C1 segment of cervical spinal cord (tissue), 14 donors: ENCODE measurements around the gene EFNA4.

Experiments used
- DNase-seq, 14 donors: peaks; one replicate each; lab custom pipeline; 2025; lab: John Stamatoyannopoulos, UW

Gene EFNA4

GRCh38 chr1:155072531-155073289, 9.2 kb downstream of the EFNA4 start:
- no peak for DNase-seq

- no peak for DNase-seq
Observed at GRCh38 chr1:155073377-155074242, 10.1 kb downstream of the EFNA4 start.

DNA sequence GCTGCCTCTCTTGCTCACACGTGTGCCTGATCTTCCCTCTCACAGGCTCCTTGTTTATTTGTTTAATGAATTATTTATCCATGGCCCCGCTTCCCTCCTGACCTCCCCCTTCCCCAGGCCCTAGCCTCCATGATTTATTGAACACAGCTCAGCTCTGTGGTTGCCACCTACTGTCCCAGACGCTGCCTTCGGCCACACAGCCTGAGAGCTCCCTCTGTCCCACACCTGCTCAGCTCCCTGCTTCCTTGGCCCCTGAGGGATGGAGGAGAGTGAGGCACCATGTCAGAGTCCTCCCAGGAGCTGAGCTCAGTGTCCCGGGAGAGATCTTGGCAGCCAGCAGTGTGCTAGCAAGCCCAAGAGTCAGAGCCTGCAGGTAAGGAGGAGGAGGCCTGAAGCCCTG, 12.0 kb downstream of the EFNA4 start:
- no peak for DNase-seq

DNA sequence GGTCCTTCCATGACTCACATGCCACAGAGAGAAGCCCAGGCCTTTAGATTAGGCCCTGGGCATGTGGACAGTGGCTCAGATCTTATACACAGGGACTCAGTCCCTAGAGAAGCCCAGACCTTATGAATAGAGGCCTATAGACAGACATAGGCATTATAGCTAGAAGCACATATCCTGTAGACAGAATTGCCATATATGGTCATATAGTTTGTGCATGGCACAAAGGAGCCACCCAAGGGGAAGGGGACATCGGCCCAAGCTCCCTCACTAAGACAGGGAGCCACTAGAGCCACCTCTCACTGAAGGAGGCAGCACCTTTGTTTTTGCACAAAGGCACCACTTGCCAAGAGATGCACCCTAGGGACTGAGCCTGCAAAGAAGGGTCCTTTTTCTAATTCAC, 12.8 kb downstream of the EFNA4 start:
- DNase-seq = no peak

DNA sequence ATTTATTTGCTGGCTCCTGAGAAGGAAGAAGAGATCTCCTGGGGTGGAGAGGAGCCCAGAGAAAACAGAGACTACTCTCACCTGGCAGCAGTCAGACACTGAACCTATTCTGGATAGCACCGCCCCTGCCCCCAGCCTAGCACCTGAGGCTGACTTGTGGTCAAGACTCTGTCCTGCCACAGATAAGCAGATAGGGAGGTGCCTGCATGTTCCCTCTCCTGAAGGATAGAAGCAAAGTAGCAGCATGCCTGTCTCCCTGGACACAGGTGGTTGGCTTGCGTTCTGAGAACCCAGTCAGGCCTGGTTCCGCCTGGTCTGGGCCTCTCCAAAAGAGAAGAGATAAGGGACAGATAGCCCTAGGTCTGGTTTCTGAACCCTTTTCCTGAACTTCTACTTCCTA, 13.8 kb downstream of the EFNA4 start:
- DNase-seq = no peak

- no peak for DNase-seq
Observed at GRCh38 chr1:155077758-155078445, 14.4 kb downstream of the EFNA4 start.

DNA sequence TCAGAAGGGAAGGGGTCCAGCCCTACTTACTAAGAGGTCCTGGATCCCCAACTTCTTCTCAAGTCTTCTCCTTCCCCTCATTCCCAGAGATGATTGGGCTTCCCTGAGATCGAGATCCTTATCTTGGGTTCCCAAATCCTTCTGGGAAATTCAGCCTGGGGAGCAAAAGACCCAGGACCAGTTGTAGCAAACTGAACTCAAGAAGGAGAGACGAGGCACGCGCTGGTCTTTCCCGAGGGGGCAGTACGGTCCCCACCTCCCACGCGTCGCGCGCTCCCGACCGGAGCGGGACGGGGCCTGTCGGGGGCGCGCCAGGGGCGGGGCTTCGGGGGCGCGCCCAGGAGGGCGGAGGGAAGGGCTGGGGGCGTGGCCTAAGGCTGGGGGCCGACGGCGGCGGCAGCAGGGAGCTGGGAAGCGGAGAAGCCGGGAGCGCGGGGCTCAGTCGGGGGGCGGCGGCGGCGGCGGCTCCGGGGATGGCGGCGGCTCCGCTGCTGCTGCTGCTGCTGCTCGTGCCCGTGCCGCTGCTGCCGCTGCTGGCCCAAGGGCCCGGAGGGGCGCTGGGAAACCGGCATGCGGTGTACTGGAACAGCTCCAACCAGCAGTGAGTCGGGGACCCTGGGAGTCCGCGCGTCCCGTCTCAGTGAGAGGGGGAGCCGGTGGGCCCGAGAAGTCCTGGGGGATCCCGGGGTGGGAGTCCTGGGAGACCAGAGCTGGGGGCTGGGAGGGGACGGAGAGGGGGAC, 15.1 kb downstream of the EFNA4 start, which contains the start of gene EFNA3:
Gene EFNA3, plus strand, starts transcription at position 369 of the 741 bp plus-strand sequence. Its CDS starts 105 bp downstream, at position 474.
- peak in 8 of 14 donors; percentile 7 to 65 (median 35) for DNase-seq

DNA sequence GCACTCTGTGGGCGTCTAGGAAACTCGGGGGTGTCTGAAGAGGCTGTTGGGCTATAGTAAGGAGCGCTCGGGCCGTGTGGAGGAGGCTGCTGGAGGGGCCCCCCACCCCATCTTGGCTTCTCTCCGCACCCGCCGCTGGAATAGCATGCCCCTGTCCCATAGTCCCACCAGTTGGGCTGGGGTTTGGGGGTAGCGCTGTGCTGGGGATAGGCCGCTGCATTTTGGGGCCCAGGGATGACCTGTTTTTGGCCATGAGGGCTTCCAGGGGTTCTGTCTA, 15.6 kb downstream of the EFNA4 start:
- no peak for DNase-seq

DNA sequence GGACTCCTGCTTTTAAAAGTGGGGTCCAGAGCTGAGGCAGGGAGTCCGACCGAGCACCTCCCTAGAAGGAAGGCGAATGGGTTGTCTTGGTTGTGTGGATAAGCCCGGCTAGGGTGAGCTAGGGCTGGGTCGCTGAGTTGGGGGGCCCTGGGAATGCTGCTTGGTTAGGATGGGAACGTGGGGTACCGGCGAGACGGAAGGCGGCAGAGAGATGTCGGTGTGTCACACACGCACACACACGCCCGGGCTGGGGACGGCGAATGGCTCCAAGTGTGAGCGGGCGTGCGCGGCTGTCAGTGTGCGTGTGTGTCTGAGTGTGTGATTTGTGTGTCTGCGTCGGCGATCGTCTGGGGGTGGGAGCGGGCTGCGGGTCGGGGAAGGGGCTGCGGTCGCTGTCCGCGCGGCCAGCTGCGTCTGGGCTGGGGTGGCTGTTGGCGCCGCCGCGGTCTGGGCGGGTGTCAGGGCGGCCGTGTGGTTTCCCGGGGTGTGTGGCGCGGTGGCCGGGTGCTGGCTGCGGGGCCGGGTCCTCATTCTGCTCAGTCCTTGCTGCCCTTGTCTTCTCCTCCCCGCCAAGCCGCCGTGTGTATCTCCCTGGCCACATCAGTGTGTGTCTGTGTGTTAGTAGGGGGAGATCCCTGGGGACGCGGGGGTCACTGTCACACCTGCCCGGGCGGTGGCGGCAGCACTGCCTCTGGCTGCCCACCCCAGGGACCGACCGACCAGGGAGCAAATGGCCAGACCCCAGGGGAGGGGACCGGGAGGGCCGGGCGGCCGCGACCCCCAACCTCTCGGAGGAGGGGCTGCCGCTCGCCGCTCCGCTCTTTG, 16.2 kb downstream of the EFNA4 start:
- no peak for DNase-seq

DNA sequence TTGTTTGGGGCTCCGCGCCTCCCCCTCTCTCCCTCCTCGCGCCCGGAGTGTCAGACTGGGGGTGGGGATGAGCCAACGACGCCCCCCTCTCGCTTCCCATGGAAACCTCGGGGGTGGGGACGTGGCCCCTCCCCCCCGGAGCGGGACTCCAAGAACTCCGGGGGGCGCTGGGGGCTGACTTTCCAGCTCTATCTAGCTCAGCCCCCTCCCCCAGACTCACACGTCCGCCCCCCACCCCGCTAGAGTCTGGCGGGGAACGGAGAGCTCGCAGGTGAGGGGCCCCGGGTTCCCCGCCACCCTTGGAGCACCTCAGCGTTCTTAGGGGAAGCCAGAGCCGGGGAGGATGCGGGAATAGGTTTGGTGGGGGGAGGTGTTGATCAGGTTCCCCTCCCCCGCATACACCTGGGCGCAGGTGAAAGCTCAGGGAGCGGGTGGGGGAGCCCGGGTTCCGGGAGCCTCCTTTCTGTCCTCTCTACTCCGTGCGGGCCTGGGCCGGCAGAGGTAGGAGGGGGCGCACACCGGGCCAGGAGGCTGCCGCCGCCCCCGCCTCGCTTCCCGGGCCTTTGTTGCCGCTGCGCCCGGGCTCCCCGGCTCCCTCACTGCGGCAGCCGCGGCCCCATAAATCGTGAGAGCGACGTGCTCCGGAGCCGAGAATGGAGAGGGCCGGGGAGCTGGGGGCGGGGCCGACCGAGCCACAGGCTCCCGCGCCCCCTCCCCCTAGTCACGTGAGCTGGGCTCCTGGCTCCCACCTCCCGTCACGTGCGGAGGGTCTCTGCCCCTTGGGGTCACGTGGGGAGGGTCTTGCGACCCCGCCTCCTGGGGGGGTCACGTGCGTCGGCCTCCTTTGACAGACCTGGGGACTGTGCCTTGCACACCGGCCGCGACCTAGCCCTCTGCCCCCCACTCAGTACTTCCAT, 17.0 kb downstream of the EFNA4 start:
- DNase-seq = no peak

DNA sequence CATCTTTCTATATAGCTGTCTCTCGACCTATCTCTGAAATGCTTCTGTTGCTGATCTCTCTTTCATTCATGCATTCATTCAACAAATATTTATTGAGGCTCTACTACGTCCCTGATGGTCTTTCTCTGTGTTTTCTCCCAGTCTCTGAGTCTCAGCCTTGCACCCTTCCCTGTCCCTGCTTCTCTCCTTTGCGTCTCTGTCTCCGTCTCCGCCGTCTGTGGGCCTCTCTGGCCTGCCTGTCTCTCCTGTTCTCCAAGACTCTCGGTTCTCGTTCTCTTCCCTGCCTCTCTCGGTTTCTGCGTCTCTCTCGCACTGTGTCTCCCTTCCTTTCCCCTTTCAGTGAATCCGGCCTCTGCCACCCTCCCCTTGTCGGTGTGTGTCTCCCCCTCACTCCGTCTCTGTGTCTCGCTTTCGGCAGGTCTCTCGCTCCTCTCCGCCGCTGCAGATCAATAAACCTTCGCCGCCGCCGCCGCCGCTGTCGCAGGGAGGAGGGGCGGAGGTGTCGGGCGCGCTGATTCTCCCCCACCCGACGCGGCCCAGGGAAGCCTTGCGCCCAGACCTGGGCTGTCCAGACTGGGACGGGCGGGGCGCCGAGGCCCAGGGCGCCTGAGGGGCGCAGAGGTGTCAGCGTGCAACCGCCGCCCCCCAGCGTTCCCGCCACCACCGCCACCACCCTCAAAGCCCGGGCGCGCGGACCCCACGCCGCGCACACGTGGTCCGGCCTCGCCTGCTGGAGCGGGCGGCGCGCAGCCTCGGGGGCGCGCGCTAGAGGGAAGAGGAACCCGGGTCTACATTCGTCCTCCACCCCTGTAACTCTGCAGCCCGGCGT, 18.1 kb downstream of the EFNA4 start:
- no peak for DNase-seq

DNA sequence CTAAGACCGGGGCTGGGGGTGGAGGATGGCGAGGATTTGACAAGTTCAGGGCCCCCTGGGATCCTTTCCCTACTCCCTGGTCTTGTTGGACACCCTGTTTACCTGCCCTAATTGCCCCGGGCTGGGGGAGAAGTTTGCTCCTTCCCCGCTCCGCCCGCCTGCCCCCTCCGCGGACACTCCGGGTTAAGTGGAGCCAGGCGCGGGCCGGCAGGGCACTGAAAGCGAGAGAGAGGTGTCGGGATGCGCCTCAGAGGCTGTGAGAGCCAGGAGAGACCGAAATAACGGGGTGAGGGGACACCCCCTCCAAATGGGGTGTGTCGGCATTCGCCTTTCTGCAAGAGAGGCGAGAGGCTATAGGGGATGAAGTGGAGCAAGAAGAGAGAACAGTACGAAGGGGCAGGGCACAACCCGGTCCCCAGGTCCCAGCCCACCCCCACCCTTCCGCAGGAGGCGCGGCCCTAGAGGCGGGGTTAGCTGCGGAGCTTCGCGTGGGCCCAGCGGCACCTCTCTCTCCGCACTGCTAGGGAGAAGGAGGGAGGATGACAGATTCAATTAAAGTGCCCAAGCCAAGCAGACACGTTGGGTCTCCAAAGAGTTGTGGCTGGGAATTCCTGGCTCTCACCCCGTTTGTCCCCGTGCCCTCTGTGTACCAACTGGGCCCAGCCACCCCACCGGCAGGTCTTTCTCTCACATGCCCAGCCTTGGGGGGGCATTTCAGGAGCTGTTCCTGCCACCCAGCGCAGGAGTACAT, 18.9 kb downstream of the EFNA4 start:
- DNase-seq = no peak

DNA sequence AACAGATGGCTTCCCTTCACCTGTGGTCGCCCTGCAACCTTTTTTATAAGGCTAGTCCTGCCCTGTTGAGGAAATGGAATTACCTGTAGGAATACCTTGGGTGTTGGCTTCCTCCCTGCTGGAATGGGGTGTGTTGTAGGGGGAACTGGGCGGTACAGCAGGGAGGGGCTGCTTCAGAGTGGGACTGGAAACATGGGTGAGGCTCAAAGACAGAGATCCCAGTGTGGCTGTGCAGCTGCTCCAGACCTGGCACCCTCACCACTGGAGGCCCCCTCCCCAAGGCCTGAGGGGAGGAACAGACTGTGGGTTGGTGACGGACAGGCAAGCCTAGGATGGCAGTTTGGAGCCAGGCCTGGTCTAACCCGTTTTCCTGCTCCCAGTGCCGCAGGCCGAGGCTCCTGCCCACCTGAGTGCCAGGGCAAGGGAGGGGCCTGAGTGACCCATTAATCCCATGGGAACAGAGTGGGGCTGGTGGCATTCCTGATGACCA, 19.6 kb downstream of the EFNA4 start:
- no peak for DNase-seq

DNA sequence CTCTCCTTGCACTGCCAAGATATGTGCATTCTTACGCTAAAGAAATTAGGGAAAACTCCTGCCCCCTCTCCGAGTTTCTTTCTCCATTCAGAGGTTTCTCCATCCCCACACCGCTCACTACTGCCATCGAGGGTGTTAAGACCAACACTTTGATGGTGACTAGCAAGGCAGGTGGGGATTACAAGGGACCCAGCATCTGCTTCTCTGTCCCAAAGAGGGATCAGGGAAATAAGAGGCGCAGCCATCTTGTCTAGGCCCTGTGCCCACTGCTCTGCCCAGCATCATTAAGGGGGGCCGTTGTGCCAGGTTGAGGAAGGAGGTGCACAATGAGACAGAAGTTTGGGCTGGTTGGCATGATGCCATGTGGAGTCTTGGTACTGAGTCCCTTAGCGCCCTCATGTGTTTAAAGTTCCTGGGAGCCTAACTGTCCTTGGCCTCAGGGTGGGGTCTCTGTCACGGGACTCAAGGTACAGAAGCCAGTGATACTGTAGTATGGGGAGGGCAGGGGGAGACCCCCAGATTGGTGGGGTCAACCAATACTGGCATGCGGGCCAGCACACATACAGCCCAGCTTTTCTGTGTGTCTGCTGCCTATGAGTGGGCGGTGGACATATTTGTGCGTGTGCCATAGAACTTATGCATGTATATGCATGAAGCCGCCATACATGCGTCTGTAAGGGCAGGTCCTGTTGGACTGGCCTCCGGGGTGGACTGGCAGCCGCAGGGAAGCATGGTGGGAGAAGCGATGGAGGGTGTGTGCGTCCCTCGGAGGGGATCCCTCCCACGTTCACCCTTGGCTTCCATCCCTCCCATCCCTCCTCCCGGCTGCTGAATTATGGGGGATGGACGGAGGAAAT, 20.6 kb downstream of the EFNA4 start:
- no peak for DNase-seq

DNA sequence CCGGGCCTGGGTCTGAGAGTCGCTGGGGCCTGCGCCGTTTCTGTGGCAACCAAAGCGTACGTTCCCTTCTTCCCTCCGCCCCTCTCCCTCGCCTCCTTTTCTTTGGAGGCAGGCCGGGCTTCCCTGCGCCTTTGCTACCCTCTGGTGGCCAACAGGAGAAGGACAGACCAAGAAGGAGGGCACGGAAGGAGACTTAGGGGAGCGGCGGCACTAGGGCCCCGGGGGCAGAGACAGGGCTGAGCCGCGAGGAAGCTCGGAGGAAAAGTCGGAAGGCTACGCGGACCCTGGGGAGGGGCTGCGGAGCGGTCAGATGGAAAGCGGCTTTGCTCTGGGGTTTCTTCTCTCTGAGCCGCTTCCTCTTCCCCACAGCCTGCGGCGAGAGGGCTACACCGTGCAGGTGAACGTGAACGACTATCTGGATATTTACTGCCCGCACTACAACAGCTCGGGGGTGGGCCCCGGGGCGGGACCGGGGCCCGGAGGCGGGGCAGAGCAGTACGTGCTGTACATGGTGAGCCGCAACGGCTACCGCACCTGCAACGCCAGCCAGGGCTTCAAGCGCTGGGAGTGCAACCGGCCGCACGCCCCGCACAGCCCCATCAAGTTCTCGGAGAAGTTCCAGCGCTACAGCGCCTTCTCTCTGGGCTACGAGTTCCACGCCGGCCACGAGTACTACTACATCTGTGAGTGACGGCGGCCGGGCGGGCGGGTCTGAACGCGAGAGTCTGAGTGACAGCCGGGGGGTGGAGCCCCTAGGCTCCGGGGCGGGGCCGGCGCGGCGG, 21.4 kb downstream of the EFNA4 start:
- peak; percentile 67 to 98 (median 94) for DNase-seq

- DNase-seq = peak in 3 of 14 donors; percentile 54 to 68 (median 62)
Observed at GRCh38 chr1:155085504-155086127, 22.1 kb downstream of the EFNA4 start.
